Smooth muscle cell (in vitro differentiated cells): ENCODE results near the gene SORBS1. TPM values are rescaled to one million over a fixed set of nuclear protein-coding genes. Genes with fewer than 3 reads are reported as not detected.
A peak's percentile ranks its signal among the peaks of the same experiment; 100 is the strongest.

Experiments
- DNase-seq: peaks from one replicate; lab custom pipeline; 2025; ENCODE audit not compliant: unreplicated experiment; lab: John Stamatoyannopoulos, UW
- H2AFZ ChIP-seq: fragments of 200-600 bp; sonication (generic); 2 replicates; pipeline ENCODE4 v1.6.0; 2016; ENCODE audit warnings: antibody characterized with exemption, low read depth, mild to moderate bottlenecking
- H3F3A ChIP-seq: fragments of 200-600 bp; sonication (generic); 2 replicates; pipeline ENCODE4 v1.6.0; 2017; ENCODE audit warnings: antibody characterized with exemption, low read depth
- H3K27ac ChIP-seq: fragments of 200-600 bp; sonication (generic); 2 replicates; pipeline ENCODE4 v1.5.1; 2016; ENCODE audit warnings: low read depth, mild to moderate bottlenecking
- H3K27me3 ChIP-seq: fragments of 200-600 bp; sonication (generic); 2 replicates; pipeline ENCODE4 v1.6.1; 2016; ENCODE audit warnings: low read depth, mild to moderate bottlenecking
- H3K36me3 ChIP-seq: fragments of 200-600 bp; sonication (generic); 2 replicates; pipeline ENCODE4 v1.5.1; 2016; ENCODE audit warnings: low read depth
- H3K4me1 ChIP-seq: fragments of 200-600 bp; sonication (generic); 2 replicates; pipeline ENCODE4 v1.5.1; 2016; ENCODE audit warnings: low read depth
- H3K4me2 ChIP-seq: fragments of 200-600 bp; sonication (generic); 2 replicates; pipeline ENCODE4 v1.6.0; 2016; ENCODE audit warnings: mild to moderate bottlenecking
- H3K4me3 ChIP-seq: fragments of 200-600 bp; sonication (generic); 2 replicates; pipeline ENCODE4 v1.5.1; 2016; ENCODE audit warnings: mild to moderate bottlenecking
- H3K79me2 ChIP-seq: fragments of 200-600 bp; sonication (generic); 2 replicates; pipeline ENCODE4 v1.6.0; 2016; ENCODE audit warnings: low read depth, mild to moderate bottlenecking
- H3K9ac ChIP-seq: fragments of 200-600 bp; sonication (generic); 2 replicates; pipeline ENCODE4 v1.6.0; 2016; ENCODE audit warnings: low read depth
- H3K9me3 ChIP-seq: fragments of 200-600 bp; sonication (generic); replicated peaks from 2 replicates; pipeline ENCODE4 v1.5.1; 2016; ENCODE audit warnings: low read depth
- H4K20me1 ChIP-seq: fragments of 200-600 bp; sonication (generic); 2 replicates; pipeline ENCODE4 v1.6.0; 2016; ENCODE audit warnings: low read depth
- CTCF ChIP-seq: fragments of 200-600 bp; sonication (generic); IDR thresholded peaks from 2 replicates; pipeline ENCODE4 v1.5.1; 2017; ENCODE audit warnings: borderline replicate concordance, mild to moderate bottlenecking, antibody characterized with exemption; ENCODE audit not compliant: insufficient read depth, poor library complexity, severe bottlenecking
- WGBS: methylation state at CpG from one replicate; pipeline ENCODE4 v1.1.7; 2016; ENCODE audit warnings: low lambda C conversion rate; 5-methylcytosine and 5-hydroxymethylcytosine counted together
- polyA plus RNA-seq: library from polyadenylated mRNA; unstranded; fragments of >200 nt; fragmentation: Nextera tagmentation; extraction: Ambion mirVana; gene quantifications from 2 replicates; pipeline ENCODE4 v1.2.1, GENCODE V29; 2016
- total RNA-seq: library from RNA; depleted of rRNA; stranded (reverse); fragments of >200 nt; gene quantifications from 2 replicates; pipeline ENCODE4 v1.2.3, GENCODE V29; 2014

Gene SORBS1
- total and polyA plus RNA-seq, 2 experiments from 2014 or later: 14.6 to 21.0 TPM

GRCh38 chr10:95537542-95537927 lies 23.6 kb downstream of the SORBS1 start:
- Histone ChIP-seq H3K4me2 (no peak overlapping the region), H3K4me3 (no peak overlapping the region), H3K9ac (no peak overlapping the region), H3K27me3 (no peaks in the 10 kb centered on the region), H3K4me1 (no peaks in the 10 kb centered on the region), H3K9me3 (no peaks in the 10 kb centered on the region), H3K79me2 (peaks cover 33% of the 10 kb centered on the region), H2AFZ (no peak overlapping the region), H3F3A (no peaks in the 10 kb centered on the region), H3K36me3 (no peaks in the 10 kb centered on the region), H4K20me1 (no peaks in the 10 kb centered on the region), H3K27ac (no peak overlapping the region)
- no peak for DNase-seq
- no peak for TF ChIP-seq CTCF
- 96% methylated on average over 4 of the region's 4 CpGs for WGBS

- Histone ChIP-seq H3K9me3 (no peaks in the 10 kb centered on the region), H3F3A (no peaks in the 10 kb centered on the region), H3K27me3 (no peaks in the 10 kb centered on the region), H3K9ac (no peak overlapping the region), H3K4me1 (no peaks in the 10 kb centered on the region), H4K20me1 (no peaks in the 10 kb centered on the region), H3K36me3 (no peaks in the 10 kb centered on the region), H3K27ac (no peak overlapping the region), H3K4me2 (no peak overlapping the region), H3K79me2 (peaks cover 34% of the 10 kb centered on the region), H3K4me3 (no peak overlapping the region), H2AFZ (no peak overlapping the region)
- no peak for TF ChIP-seq CTCF
- 96% methylated on average over 8 of the region's 8 CpGs for WGBS
- no peak for DNase-seq
Observed at GRCh38 chr10:95536894-95537541, 24.2 kb downstream of the SORBS1 start.

GRCh38 chr10:95536017-95536416 lies 25.2 kb downstream of the SORBS1 start:
- Histone ChIP-seq H3F3A (no peaks in the 10 kb centered on the region), H4K20me1 (no peaks in the 10 kb centered on the region), H3K4me1 (no peaks in the 10 kb centered on the region), H2AFZ (no peak overlapping the region), H3K9me3 (no peaks in the 10 kb centered on the region), H3K79me2 (peaks cover 32% of the 10 kb centered on the region), H3K36me3 (no peaks in the 10 kb centered on the region), H3K9ac (peak overlapping the region; percentile 0), H3K4me3 (no peak overlapping the region), H3K27me3 (no peaks in the 10 kb centered on the region), H3K4me2 (peak overlapping the region; percentile 68), H3K27ac (peak overlapping the region; percentile 34)
- no peak for DNase-seq
- TF ChIP-seq CTCF: no peak
- WGBS: 37% methylated on average over 8 of the region's 8 CpGs

- WGBS: 63% methylated on average over 2 of the region's 2 CpGs
Observed at GRCh38 chr10:95535526-95535925, 25.6 kb downstream of the SORBS1 start.

More at GRCh38 chr10:95535526-95535925, 25.6 kb downstream of the SORBS1 start:
- Histone ChIP-seq H3F3A (no peaks in the 10 kb centered on the region), H3K36me3 (no peaks in the 10 kb centered on the region), H3K4me2 (peak overlapping the region; percentile 68), H3K9ac (no peak overlapping the region), H4K20me1 (no peaks in the 10 kb centered on the region), H2AFZ (no peak overlapping the region), H3K27me3 (no peaks in the 10 kb centered on the region), H3K27ac (peak overlapping the region; percentile 34), H3K4me3 (no peak overlapping the region), H3K79me2 (peaks cover 32% of the 10 kb centered on the region), H3K4me1 (no peaks in the 10 kb centered on the region), H3K9me3 (no peaks in the 10 kb centered on the region)
- no peak for TF ChIP-seq CTCF
- DNase-seq: no peak
